Measurements from ENCODE around the gene RPS6KA1.
"Not testable (repeated sequence)": the region's sequence is repeated elsewhere in the genome, so short reads cannot be mapped to it uniquely, and the experiment has no call there.

Gene RPS6KA1

GRCh38 chr1:26496861-26497260 lies 32.7 kb upstream of the RPS6KA1 start:
- Histone ChIP-seq H3K9ac (ENCODE audit: low read length) (no peak overlapping the region), H3K9me2 (replicated peaks; ENCODE audit: insufficient read depth, low read length) (no peaks in the 10 kb centered on the region), H3K4me2 (ENCODE audit: low read depth, low read length) (no peak overlapping the region), H3K79me2 (ENCODE audit: low read length) (no peaks in the 10 kb centered on the region), H3K27me3 (replicated peaks; ENCODE audit: insufficient read depth, low read length) (no peaks in the 10 kb centered on the region), H4K20me1 (ENCODE audit: insufficient read depth, low read length) (no peaks in the 10 kb centered on the region), H2AFZ (ENCODE audit: low read length) (no peak overlapping the region), H3K4me1 (ENCODE audit: low read length) (0 out of 2 replicates have a peak, but pooled peaks cover 4% of the 10 kb centered on the region), H3K9me3 (replicated peaks; ENCODE audit: insufficient read depth, low read length) (no peaks in the 10 kb centered on the region), H3K36me3 (replicated peaks; ENCODE audit: insufficient read depth, low read length) (no peaks in the 10 kb centered on the region), H3K27ac (ENCODE audit: low read length) (no peak overlapping the region), H3K4me3 (ENCODE audit: low read length) (no peak overlapping the region), H3F3A (ENCODE audit: insufficient read depth, low read length) (peaks cover 10% of the 10 kb centered on the region; the same call in 1 of the 2 replicates)
- DNase-seq, result no peak
- TF ChIP-seq EZH2 (optimal IDR thresholded peaks at IDR 0.05; ENCODE audit: low read depth, low read length), result no peak
- TF ChIP-seq EZH2phosphoT487 (IDR thresholded peaks at IDR 0.05; ENCODE audit: low read length), result no peak
- TF ChIP-seq CTCF (IDR thresholded peaks at IDR 0.05; ENCODE audit: low read length), result no peak

DNA sequence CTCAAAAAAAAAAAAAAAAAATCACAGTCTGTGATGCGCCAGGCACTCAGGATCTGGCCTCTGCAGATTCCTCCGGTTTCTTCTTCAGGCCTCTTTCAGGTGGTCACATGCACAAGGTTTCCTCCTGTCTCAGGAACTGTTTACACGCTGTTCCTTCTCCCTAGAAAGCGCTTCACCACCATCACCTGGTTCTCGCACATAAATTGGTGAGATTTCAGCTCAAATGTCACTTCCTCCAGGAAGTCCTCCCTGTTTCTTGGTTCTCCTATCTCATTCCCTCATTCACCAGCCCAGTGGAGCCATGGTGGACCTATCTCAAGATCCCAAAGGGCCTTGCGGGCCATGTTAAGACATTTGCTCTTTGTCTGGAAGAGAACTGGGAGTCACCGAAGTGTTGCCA lies 30.7 kb upstream of the RPS6KA1 start:
- H3F3A ChIP-seq (ENCODE audit: insufficient read depth, low read length), result peaks cover 10% of the 10 kb centered on the region; the same call in 1 of the 2 replicates
- H3K4me2 ChIP-seq (ENCODE audit: low read depth, low read length), result no peak overlapping the region
- H3K4me1 ChIP-seq (ENCODE audit: low read length), result 0 out of 2 replicates have a peak, but pooled peaks cover 4% of the 10 kb centered on the region

GRCh38 chr1:26500488-26501175 lies 28.9 kb upstream of the RPS6KA1 start:
- Histone ChIP-seq H3K9me3 (replicated peaks; ENCODE audit: insufficient read depth, low read length) (no peaks in the 10 kb centered on the region), H3F3A (ENCODE audit: insufficient read depth, low read length) (peaks cover 10% of the 10 kb centered on the region; the same call in 1 of the 2 replicates), H3K9me2 (replicated peaks; ENCODE audit: insufficient read depth, low read length) (no peaks in the 10 kb centered on the region), H3K4me3 (ENCODE audit: low read length) (peak overlapping the region; percentile 74), H3K27me3 (replicated peaks; ENCODE audit: insufficient read depth, low read length) (no peaks in the 10 kb centered on the region), H3K9ac (ENCODE audit: low read length) (peak overlapping the region; percentile 99), H4K20me1 (ENCODE audit: insufficient read depth, low read length) (no peaks in the 10 kb centered on the region), H3K79me2 (ENCODE audit: low read length) (no peaks in the 10 kb centered on the region), H3K36me3 (replicated peaks; ENCODE audit: insufficient read depth, low read length) (no peaks in the 10 kb centered on the region), H2AFZ (ENCODE audit: low read length) (peak overlapping the region; percentile 90), H3K4me1 (ENCODE audit: low read length) (0 out of 2 replicates have a peak, but pooled peaks cover 4% of the 10 kb centered on the region), H3K4me2 (ENCODE audit: low read depth, low read length) (peak overlapping the region; percentile 99), H3K27ac (ENCODE audit: low read length) (peak overlapping the region; percentile 98)
- TF ChIP-seq CTCF (IDR thresholded peaks at IDR 0.05; ENCODE audit: low read length) (no peak), EZH2 (optimal IDR thresholded peaks at IDR 0.05; ENCODE audit: low read depth, low read length) (no peak), EZH2phosphoT487 (IDR thresholded peaks at IDR 0.05; ENCODE audit: low read length) (no peak)
- peak; percentile 83 for DNase-seq

More for the DNA sequence above, 30.7 kb upstream of the RPS6KA1 start:
- Histone ChIP-seq H3K36me3 (replicated peaks; ENCODE audit: insufficient read depth, low read length) (no peaks in the 10 kb centered on the region), H3K9ac (ENCODE audit: low read length) (no peak overlapping the region), H3K9me2 (replicated peaks; ENCODE audit: insufficient read depth, low read length) (no peaks in the 10 kb centered on the region), H2AFZ (ENCODE audit: low read length) (no peak overlapping the region), H3K27ac (ENCODE audit: low read length) (no peak overlapping the region), H4K20me1 (ENCODE audit: insufficient read depth, low read length) (no peaks in the 10 kb centered on the region), H3K27me3 (replicated peaks; ENCODE audit: insufficient read depth, low read length) (no peaks in the 10 kb centered on the region), H3K9me3 (replicated peaks; ENCODE audit: insufficient read depth, low read length) (no peaks in the 10 kb centered on the region), H3K4me3 (ENCODE audit: low read length) (no peak overlapping the region), H3K79me2 (ENCODE audit: low read length) (no peaks in the 10 kb centered on the region)
- TF ChIP-seq EZH2 (optimal IDR thresholded peaks at IDR 0.05; ENCODE audit: low read depth, low read length) (no peak), EZH2phosphoT487 (IDR thresholded peaks at IDR 0.05; ENCODE audit: low read length) (no peak), CTCF (IDR thresholded peaks at IDR 0.05; ENCODE audit: low read length) (no peak)
- DNase-seq, result no peak

GRCh38 chr1:26510711-26511110 lies 18.9 kb upstream of the RPS6KA1 start:
- not testable (repeated sequence) for DNase-seq; H3K4me2 ChIP-seq (ENCODE audit: low read depth, low read length); H3K4me3 ChIP-seq (ENCODE audit: low read length); H3K4me1 ChIP-seq (ENCODE audit: low read length); H4K20me1 ChIP-seq (ENCODE audit: insufficient read depth, low read length); H3K36me3 ChIP-seq (replicated peaks; ENCODE audit: insufficient read depth, low read length); H3F3A ChIP-seq (ENCODE audit: insufficient read depth, low read length); H3K9me2 ChIP-seq (replicated peaks; ENCODE audit: insufficient read depth, low read length); H3K27ac ChIP-seq (ENCODE audit: low read length); H3K9ac ChIP-seq (ENCODE audit: low read length); H3K79me2 ChIP-seq (ENCODE audit: low read length); H3K27me3 ChIP-seq (replicated peaks; ENCODE audit: insufficient read depth, low read length); H2AFZ ChIP-seq (ENCODE audit: low read length); H3K9me3 ChIP-seq (replicated peaks; ENCODE audit: insufficient read depth, low read length)

- not testable (repeated sequence) for H3F3A ChIP-seq (ENCODE audit: insufficient read depth, low read length)
These were observed 13.7 kb upstream of the RPS6KA1 start for GRCh38 chr1:26515836-26516235.

More at GRCh38 chr1:26515836-26516235, 13.7 kb upstream of the RPS6KA1 start:
- H3K9ac ChIP-seq (ENCODE audit: low read length); H3K27ac ChIP-seq (ENCODE audit: low read length); H3K9me3 ChIP-seq (replicated peaks; ENCODE audit: insufficient read depth, low read length); H3K36me3 ChIP-seq (replicated peaks; ENCODE audit: insufficient read depth, low read length); H3K4me1 ChIP-seq (ENCODE audit: low read length); H3K4me2 ChIP-seq (ENCODE audit: low read depth, low read length); H3K9me2 ChIP-seq (replicated peaks; ENCODE audit: insufficient read depth, low read length); DNase-seq; H3K79me2 ChIP-seq (ENCODE audit: low read length); H2AFZ ChIP-seq (ENCODE audit: low read length); H3K27me3 ChIP-seq (replicated peaks; ENCODE audit: insufficient read depth, low read length); H4K20me1 ChIP-seq (ENCODE audit: insufficient read depth, low read length); H3K4me3 ChIP-seq (ENCODE audit: low read length): not testable (repeated sequence)

Measured in MM.1S (cell line).